ENCODE data around the gene LIPC.

DNA sequence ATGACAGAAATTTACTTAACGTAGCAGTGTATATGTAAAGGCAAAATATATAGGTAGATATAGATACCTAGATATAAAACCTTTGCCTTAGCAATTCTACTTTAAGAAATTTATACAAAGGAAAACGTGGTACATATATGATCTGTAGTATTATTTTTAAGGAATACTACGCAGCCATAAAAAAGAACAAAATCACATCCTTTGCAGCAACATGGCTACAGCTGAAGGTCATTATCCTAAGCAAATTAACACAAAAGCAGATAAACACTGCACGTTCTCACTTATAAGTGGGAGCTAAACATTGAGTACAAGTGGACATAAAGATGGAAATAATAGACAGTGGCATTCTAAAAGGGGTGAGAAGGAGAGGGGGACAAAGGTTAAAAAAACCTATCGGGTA, 14.8 kb upstream of the LIPC start:
- TF ChIP-seq, protein P1, sequence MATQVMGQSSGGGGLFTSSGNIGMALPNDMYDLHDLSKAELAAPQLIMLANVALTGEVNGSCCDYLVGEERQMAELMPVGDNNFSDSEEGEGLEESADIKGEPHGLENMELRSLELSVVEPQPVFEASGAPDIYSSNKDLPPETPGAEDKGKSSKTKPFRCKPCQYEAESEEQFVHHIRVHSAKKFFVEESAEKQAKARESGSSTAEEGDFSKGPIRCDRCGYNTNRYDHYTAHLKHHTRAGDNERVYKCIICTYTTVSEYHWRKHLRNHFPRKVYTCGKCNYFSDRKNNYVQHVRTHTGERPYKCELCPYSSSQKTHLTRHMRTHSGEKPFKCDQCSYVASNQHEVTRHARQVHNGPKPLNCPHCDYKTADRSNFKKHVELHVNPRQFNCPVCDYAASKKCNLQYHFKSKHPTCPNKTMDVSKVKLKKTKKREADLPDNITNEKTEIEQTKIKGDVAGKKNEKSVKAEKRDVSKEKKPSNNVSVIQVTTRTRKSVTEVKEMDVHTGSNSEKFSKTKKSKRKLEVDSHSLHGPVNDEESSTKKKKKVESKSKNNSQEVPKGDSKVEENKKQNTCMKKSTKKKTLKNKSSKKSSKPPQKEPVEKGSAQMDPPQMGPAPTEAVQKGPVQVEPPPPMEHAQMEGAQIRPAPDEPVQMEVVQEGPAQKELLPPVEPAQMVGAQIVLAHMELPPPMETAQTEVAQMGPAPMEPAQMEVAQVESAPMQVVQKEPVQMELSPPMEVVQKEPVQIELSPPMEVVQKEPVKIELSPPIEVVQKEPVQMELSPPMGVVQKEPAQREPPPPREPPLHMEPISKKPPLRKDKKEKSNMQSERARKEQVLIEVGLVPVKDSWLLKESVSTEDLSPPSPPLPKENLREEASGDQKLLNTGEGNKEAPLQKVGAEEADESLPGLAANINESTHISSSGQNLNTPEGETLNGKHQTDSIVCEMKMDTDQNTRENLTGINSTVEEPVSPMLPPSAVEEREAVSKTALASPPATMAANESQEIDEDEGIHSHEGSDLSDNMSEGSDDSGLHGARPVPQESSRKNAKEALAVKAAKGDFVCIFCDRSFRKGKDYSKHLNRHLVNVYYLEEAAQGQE (IDR thresholded peaks at IDR 0.05; ENCODE audit: low read depth, low read length), result no peak
- TF ChIP-seq, protein P2, sequence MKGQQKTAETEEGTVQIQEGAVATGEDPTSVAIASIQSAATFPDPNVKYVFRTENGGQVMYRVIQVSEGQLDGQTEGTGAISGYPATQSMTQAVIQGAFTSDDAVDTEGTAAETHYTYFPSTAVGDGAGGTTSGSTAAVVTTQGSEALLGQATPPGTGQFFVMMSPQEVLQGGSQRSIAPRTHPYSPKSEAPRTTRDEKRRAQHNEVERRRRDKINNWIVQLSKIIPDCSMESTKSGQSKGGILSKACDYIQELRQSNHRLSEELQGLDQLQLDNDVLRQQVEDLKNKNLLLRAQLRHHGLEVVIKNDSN (IDR thresholded peaks at IDR 0.05; ENCODE audit: borderline replicate concordance, low read depth), result no peak
- TF ChIP-seq, protein P3, sequence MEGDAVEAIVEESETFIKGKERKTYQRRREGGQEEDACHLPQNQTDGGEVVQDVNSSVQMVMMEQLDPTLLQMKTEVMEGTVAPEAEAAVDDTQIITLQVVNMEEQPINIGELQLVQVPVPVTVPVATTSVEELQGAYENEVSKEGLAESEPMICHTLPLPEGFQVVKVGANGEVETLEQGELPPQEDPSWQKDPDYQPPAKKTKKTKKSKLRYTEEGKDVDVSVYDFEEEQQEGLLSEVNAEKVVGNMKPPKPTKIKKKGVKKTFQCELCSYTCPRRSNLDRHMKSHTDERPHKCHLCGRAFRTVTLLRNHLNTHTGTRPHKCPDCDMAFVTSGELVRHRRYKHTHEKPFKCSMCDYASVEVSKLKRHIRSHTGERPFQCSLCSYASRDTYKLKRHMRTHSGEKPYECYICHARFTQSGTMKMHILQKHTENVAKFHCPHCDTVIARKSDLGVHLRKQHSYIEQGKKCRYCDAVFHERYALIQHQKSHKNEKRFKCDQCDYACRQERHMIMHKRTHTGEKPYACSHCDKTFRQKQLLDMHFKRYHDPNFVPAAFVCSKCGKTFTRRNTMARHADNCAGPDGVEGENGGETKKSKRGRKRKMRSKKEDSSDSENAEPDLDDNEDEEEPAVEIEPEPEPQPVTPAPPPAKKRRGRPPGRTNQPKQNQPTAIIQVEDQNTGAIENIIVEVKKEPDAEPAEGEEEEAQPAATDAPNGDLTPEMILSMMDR (IDR thresholded peaks at IDR 0.05), result no peak
- TF ChIP-seq, protein P4, sequence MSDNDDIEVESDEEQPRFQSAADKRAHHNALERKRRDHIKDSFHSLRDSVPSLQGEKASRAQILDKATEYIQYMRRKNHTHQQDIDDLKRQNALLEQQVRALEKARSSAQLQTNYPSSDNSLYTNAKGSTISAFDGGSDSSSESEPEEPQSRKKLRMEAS (IDR thresholded peaks at IDR 0.05; ENCODE audit: low read depth), result no peak
- TF ChIP-seq TAF1 (IDR thresholded peaks at IDR 0.05; ENCODE audit: borderline replicate concordance, low read depth, low read length) (no peak), CHD2 (IDR thresholded peaks at IDR 0.05; ENCODE audit: low read length, partially characterized antibody) (no peak), RFX5 (IDR thresholded peaks at IDR 0.05; ENCODE audit: low read length) (no peak)
